Measurements from ENCODE around the gene SMPD1. TPM values are rescaled to one million over a fixed set of nuclear protein-coding genes. Genes with fewer than 3 reads are reported as not detected.
A peak's percentile ranks its signal among the peaks of the same experiment; 100 is the strongest.
"Not testable (repeated sequence)": the region's sequence is repeated elsewhere in the genome, so short reads cannot be mapped to it uniquely, and the experiment has no call there.

Gene SMPD1
- total and polyA plus RNA-seq, 4 donors, result 18.8 to 50.0 (median 41.3) TPM

- Histone ChIP-seq H3K4me1 (ENCODE audit: control insufficient read depth, insufficient read depth, low read length) (peaks cover 18% of the 10 kb centered on the region), H3K36me3 (ENCODE audit: control insufficient read depth, insufficient read depth, low read length) (peaks cover 14% of the 10 kb centered on the region), H3K27me3 (ENCODE audit: control insufficient read depth, insufficient read depth, low read length) (no peaks in the 10 kb centered on the region), H3K4me3 (ENCODE audit: low read depth, low read length) (no peak overlapping the region), H3K27ac (ENCODE audit: low read depth, low read length) (no peak overlapping the region), H3K9me3 (ENCODE audit: control insufficient read depth, insufficient read depth, low read length) (no peaks in the 10 kb centered on the region)
- WGBS (ENCODE audit: insufficient coverage), result 78% methylated on average over 9 of the region's 12 CpGs
- DNase-seq (ENCODE audit: low read depth in 4 of 6, low spot score in 6 of 6), result no peak
Observed at GRCh38 chr11:6387811-6388599, 2.3 kb upstream of the SMPD1 start.

- Histone ChIP-seq H3K27me3 (ENCODE audit: control insufficient read depth, insufficient read depth, low read length) (no peaks in the 10 kb centered on the region), H3K4me1 (ENCODE audit: control insufficient read depth, insufficient read depth, low read length) (peaks cover 21% of the 10 kb centered on the region), H3K36me3 (ENCODE audit: control insufficient read depth, insufficient read depth, low read length) (peaks cover 21% of the 10 kb centered on the region), H3K4me3 (ENCODE audit: low read depth, low read length) (no peak overlapping the region), H3K9me3 (ENCODE audit: control insufficient read depth, insufficient read depth, low read length) (no peaks in the 10 kb centered on the region), H3K27ac (ENCODE audit: low read depth, low read length) (no peak overlapping the region)
- no CpG with 5 or more reads among the region's 1 CpG for WGBS (ENCODE audit: insufficient coverage)
- DNase-seq (ENCODE audit: low read depth in 4 of 6, low spot score in 6 of 6), result no peak
Observed at GRCh38 chr11:6388748-6389147, 1.5 kb upstream of the SMPD1 start.

GRCh38 chr11:6390718-6391469 lies 620 bp downstream of the SMPD1 start:
- H3K36me3 ChIP-seq (ENCODE audit: control insufficient read depth, insufficient read depth, low read length), result peaks cover 42% of the 10 kb centered on the region
- H3K4me1 ChIP-seq (ENCODE audit: control insufficient read depth, insufficient read depth, low read length), result peaks cover 21% of the 10 kb centered on the region
- WGBS (ENCODE audit: insufficient coverage), result 28% methylated on average over 14 of the region's 19 CpGs
- peak overlapping the region; percentile 87 for H3K4me3 ChIP-seq (ENCODE audit: low read depth, low read length)
- H3K9me3 ChIP-seq (ENCODE audit: control insufficient read depth, insufficient read depth, low read length), result no peaks in the 10 kb centered on the region
- DNase-seq (ENCODE audit: low read depth in 4 of 6, low spot score in 6 of 6), result no peak
- H3K27me3 ChIP-seq (ENCODE audit: control insufficient read depth, insufficient read depth, low read length), result no peaks in the 10 kb centered on the region
- peak overlapping the region; percentile 78 for H3K27ac ChIP-seq (ENCODE audit: low read depth, low read length)

GRCh38 chr11:6391537-6392134 lies 1.4 kb downstream of the SMPD1 start:
- 94% methylated on average over 14 of the region's 18 CpGs for WGBS (ENCODE audit: insufficient coverage)
- no peak overlapping the region for H3K27ac ChIP-seq (ENCODE audit: low read depth, low read length)

GRCh38 chr11:6392251-6392650 lies 2.0 kb downstream of the SMPD1 start:
- not testable (repeated sequence) for DNase-seq (ENCODE audit: low read depth in 4 of 6, low spot score in 6 of 6); H3K9me3 ChIP-seq (ENCODE audit: control insufficient read depth, insufficient read depth, low read length); H3K27ac ChIP-seq (ENCODE audit: low read depth, low read length); H3K27me3 ChIP-seq (ENCODE audit: control insufficient read depth, insufficient read depth, low read length); H3K4me3 ChIP-seq (ENCODE audit: low read depth, low read length)
- WGBS (ENCODE audit: insufficient coverage), result no CpG with 5 or more reads among the region's 4 CpGs
- Histone ChIP-seq H3K4me1 (ENCODE audit: control insufficient read depth, insufficient read depth, low read length) (peaks cover 21% of the 10 kb centered on the region), H3K36me3 (ENCODE audit: control insufficient read depth, insufficient read depth, low read length) (peaks cover 48% of the 10 kb centered on the region)

More at GRCh38 chr11:6391537-6392134, 1.4 kb downstream of the SMPD1 start:
- DNase-seq (ENCODE audit: low read depth in 4 of 6, low spot score in 6 of 6), result no peak
- Histone ChIP-seq H3K27me3 (ENCODE audit: control insufficient read depth, insufficient read depth, low read length) (no peaks in the 10 kb centered on the region), H3K9me3 (ENCODE audit: control insufficient read depth, insufficient read depth, low read length) (no peaks in the 10 kb centered on the region), H3K4me1 (ENCODE audit: control insufficient read depth, insufficient read depth, low read length) (peaks cover 21% of the 10 kb centered on the region), H3K36me3 (ENCODE audit: control insufficient read depth, insufficient read depth, low read length) (peaks cover 45% of the 10 kb centered on the region), H3K4me3 (ENCODE audit: low read depth, low read length) (no peak overlapping the region)

- no peak for DNase-seq (ENCODE audit: low read depth in 4 of 6, low spot score in 6 of 6)
- Histone ChIP-seq H3K4me3 (ENCODE audit: low read depth, low read length) (no peak overlapping the region), H3K36me3 (ENCODE audit: control insufficient read depth, insufficient read depth, low read length) (peaks cover 64% of the 10 kb centered on the region), H3K9me3 (ENCODE audit: control insufficient read depth, insufficient read depth, low read length) (no peaks in the 10 kb centered on the region), H3K4me1 (ENCODE audit: control insufficient read depth, insufficient read depth, low read length) (peaks cover 21% of the 10 kb centered on the region), H3K27ac (ENCODE audit: low read depth, low read length) (no peak overlapping the region), H3K27me3 (ENCODE audit: control insufficient read depth, insufficient read depth, low read length) (no peaks in the 10 kb centered on the region)
- 88% methylated on average over 15 of the region's 16 CpGs for WGBS (ENCODE audit: insufficient coverage)
Observed at GRCh38 chr11:6393989-6394670, 3.9 kb downstream of the SMPD1 start.

- H3K4me1 ChIP-seq (ENCODE audit: control insufficient read depth, insufficient read depth, low read length), result peaks cover 18% of the 10 kb centered on the region
- H3K4me3 ChIP-seq (ENCODE audit: low read depth, low read length), result no peak overlapping the region
- H3K27ac ChIP-seq (ENCODE audit: low read depth, low read length), result no peak overlapping the region
- H3K27me3 ChIP-seq (ENCODE audit: control insufficient read depth, insufficient read depth, low read length), result no peaks in the 10 kb centered on the region
- no peak for DNase-seq (ENCODE audit: low read depth in 4 of 6, low spot score in 6 of 6)
- WGBS (ENCODE audit: insufficient coverage), result 73% methylated on average over 11 of the region's 16 CpGs
- no peaks in the 10 kb centered on the region for H3K9me3 ChIP-seq (ENCODE audit: control insufficient read depth, insufficient read depth, low read length)
- peaks cover 74% of the 10 kb centered on the region for H3K36me3 ChIP-seq (ENCODE audit: control insufficient read depth, insufficient read depth, low read length)
Observed at GRCh38 chr11:6395470-6396060, 5.3 kb downstream of the SMPD1 start.

- Histone ChIP-seq H3K4me3 (ENCODE audit: low read depth, low read length) (no peak overlapping the region), H3K36me3 (ENCODE audit: control insufficient read depth, insufficient read depth, low read length) (peaks cover 83% of the 10 kb centered on the region), H3K27ac (ENCODE audit: low read depth, low read length) (no peak overlapping the region), H3K9me3 (ENCODE audit: control insufficient read depth, insufficient read depth, low read length) (no peaks in the 10 kb centered on the region), H3K27me3 (ENCODE audit: control insufficient read depth, insufficient read depth, low read length) (no peaks in the 10 kb centered on the region), H3K4me1 (ENCODE audit: control insufficient read depth, insufficient read depth, low read length) (peaks cover 7% of the 10 kb centered on the region)
- WGBS (ENCODE audit: insufficient coverage), result 56% methylated on average over 1 of the region's 1 CpG
- DNase-seq (ENCODE audit: low read depth in 4 of 6, low spot score in 6 of 6), result peak in 1 of 6 donors; percentile 36
Observed at GRCh38 chr11:6397156-6397555, 6.9 kb downstream of the SMPD1 start.

- no peaks in the 10 kb centered on the region for H3K9me3 ChIP-seq (ENCODE audit: control insufficient read depth, insufficient read depth, low read length)
- 100% methylated on average over 1 of the region's 3 CpGs for WGBS (ENCODE audit: insufficient coverage)
- H3K36me3 ChIP-seq (ENCODE audit: control insufficient read depth, insufficient read depth, low read length), result peaks cover 86% of the 10 kb centered on the region
- H3K4me3 ChIP-seq (ENCODE audit: low read depth, low read length), result no peak overlapping the region
- no peak for DNase-seq (ENCODE audit: low read depth in 4 of 6, low spot score in 6 of 6)
- no peaks in the 10 kb centered on the region for H3K27me3 ChIP-seq (ENCODE audit: control insufficient read depth, insufficient read depth, low read length)
- H3K4me1 ChIP-seq (ENCODE audit: control insufficient read depth, insufficient read depth, low read length), result peaks cover 9% of the 10 kb centered on the region
- H3K27ac ChIP-seq (ENCODE audit: low read depth, low read length), result no peak overlapping the region
Observed at GRCh38 chr11:6397636-6398035, 7.4 kb downstream of the SMPD1 start.
